ENCODE results near the gene SEZ6. TPM values are rescaled to one million over a fixed set of nuclear protein-coding genes. Genes with fewer than 3 reads are reported as not detected.

Gene SEZ6
- polyA plus RNA-seq, 3 donors: 0.17 to 0.33 (median 0.18) TPM

DNA sequence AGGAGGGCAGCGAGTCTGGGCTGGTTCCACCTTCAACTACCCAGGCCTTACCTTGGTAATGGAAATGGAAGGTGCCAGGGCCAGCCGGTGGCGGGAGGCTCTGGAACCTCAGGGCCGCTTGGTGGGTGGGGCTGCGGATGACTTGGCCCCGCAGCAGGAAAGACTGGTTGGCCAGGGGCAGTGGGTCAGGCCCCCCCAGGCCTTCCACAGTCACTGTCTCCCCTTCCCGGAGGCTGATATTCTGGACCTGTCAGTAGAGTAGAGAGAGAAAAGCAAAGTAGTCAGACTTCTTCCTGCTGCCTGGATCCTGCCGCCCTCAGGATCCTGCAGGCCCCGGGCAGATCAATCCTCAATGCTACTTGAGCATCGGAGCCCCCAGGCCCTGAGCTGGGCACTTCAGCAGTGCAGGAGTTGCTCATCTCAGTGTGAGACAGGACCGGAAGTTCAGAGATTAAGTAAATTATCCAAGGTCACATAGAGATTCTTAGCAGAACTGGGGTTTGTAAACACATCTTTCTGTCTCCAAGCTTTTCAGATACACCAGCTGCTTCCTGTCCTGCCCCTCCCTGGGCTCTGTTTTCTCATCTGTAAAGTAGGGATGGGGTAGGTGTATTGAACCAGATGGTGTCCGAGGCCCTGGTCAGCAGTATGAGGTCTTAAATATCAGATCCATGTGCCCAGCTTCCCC, 36.0 kb downstream of the SEZ6 start:
- Mint-ChIP-seq H3K4me1 (peaks cover 43% of the 10 kb centered on the region), H3K9me3 (peaks cover 0 to 1% (median 0%) of the 10 kb centered on the region in 7 donors), H3K4me3 (no peak overlapping the region), H3K27me3 (ENCODE audit: low read depth in 3 of 3) (peaks cover 3 to 4% (median 4%) of the 10 kb centered on the region in 3 donors), H3K36me3 (peaks cover 0 to 1% of the 10 kb centered on the region in 2 donors), H3K27ac (peak overlapping the region in 2 of 7 donors; percentile 41 to 46)
- WGBS (ENCODE audit: insufficient coverage): 90% methylated on average over 5 of the region's 12 CpGs
- Histone ChIP-seq H3K79me2 (ENCODE audit: insufficient read depth, low read length) (no peaks in the 10 kb centered on the region), H2AFZ (ENCODE audit: insufficient read depth, low read depth, low read length, poor library complexity, severe bottlenecking) (no peak overlapping the region), H3K36me3 (replicated peaks in 1 of 2; ENCODE audit: control insufficient read depth in 1 of 2, insufficient read depth in 2 of 2, low read length in 2 of 2) (no peaks in the 10 kb centered on the region), H3K27ac (ENCODE audit: low read depth in 1 of 2, low read length in 2 of 2) (no peak overlapping the region), H3K4me2 (replicated peaks; ENCODE audit: extremely low read depth, low read length, poor library complexity, severe bottlenecking) (no peak overlapping the region), H3K4me1 (ENCODE audit: control insufficient read depth in 1 of 2, insufficient read depth in 2 of 2, low read length in 2 of 2) (peaks cover 19 to 26% of the 10 kb centered on the region in 2 donors), H4K20me1 (ENCODE audit: insufficient read depth, low read length) (no peaks in the 10 kb centered on the region), H3K9me3 (replicated peaks in 1 of 2; ENCODE audit: control insufficient read depth in 1 of 2, insufficient read depth in 1 of 2, low read length in 2 of 2) (no peaks in the 10 kb centered on the region), H3K4me3 (replicated peaks in 1 of 3; ENCODE audit: low read depth in 2 of 3, low read length in 3 of 3) (no peak overlapping the region), H3K27me3 (ENCODE audit: control insufficient read depth in 2 of 2, insufficient read depth in 2 of 2, low read length in 2 of 2) (no peaks in the 10 kb centered on the region), H3K9ac (ENCODE audit: insufficient read depth, low read length, poor library complexity, severe bottlenecking) (no peak overlapping the region)
- no peak for DNase-seq
- intact Hi-C loops (cut with micrococcal nuclease): loop anchor here (5.0 kb wide), 2 partner anchors 37 to 42 kb away; partner anchors contain the start of gene SEZ6 (in 1 of the 2)
- TF ChIP-seq, protein P1, sequence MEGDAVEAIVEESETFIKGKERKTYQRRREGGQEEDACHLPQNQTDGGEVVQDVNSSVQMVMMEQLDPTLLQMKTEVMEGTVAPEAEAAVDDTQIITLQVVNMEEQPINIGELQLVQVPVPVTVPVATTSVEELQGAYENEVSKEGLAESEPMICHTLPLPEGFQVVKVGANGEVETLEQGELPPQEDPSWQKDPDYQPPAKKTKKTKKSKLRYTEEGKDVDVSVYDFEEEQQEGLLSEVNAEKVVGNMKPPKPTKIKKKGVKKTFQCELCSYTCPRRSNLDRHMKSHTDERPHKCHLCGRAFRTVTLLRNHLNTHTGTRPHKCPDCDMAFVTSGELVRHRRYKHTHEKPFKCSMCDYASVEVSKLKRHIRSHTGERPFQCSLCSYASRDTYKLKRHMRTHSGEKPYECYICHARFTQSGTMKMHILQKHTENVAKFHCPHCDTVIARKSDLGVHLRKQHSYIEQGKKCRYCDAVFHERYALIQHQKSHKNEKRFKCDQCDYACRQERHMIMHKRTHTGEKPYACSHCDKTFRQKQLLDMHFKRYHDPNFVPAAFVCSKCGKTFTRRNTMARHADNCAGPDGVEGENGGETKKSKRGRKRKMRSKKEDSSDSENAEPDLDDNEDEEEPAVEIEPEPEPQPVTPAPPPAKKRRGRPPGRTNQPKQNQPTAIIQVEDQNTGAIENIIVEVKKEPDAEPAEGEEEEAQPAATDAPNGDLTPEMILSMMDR (IDR thresholded peaks at IDR 0.05): no peak

GRCh38 chr17:28968914-28969295, 36.9 kb downstream of the SEZ6 start:
- Histone ChIP-seq H2AFZ (ENCODE audit: insufficient read depth, low read depth, low read length, poor library complexity, severe bottlenecking) (no peak overlapping the region), H4K20me1 (ENCODE audit: insufficient read depth, low read length) (no peaks in the 10 kb centered on the region), H3K27ac (ENCODE audit: low read depth in 1 of 2, low read length in 2 of 2) (no peak overlapping the region), H3K9me3 (replicated peaks in 1 of 2; ENCODE audit: control insufficient read depth in 1 of 2, insufficient read depth in 1 of 2, low read length in 2 of 2) (no peaks in the 10 kb centered on the region), H3K27me3 (ENCODE audit: control insufficient read depth in 2 of 2, insufficient read depth in 2 of 2, low read length in 2 of 2) (no peaks in the 10 kb centered on the region), H3K4me3 (replicated peaks in 1 of 3; ENCODE audit: low read depth in 2 of 3, low read length in 3 of 3) (no peak overlapping the region), H3K4me1 (ENCODE audit: control insufficient read depth in 1 of 2, insufficient read depth in 2 of 2, low read length in 2 of 2) (peaks cover 19 to 26% of the 10 kb centered on the region in 2 donors), H3K9ac (ENCODE audit: insufficient read depth, low read length, poor library complexity, severe bottlenecking) (no peak overlapping the region), H3K79me2 (ENCODE audit: insufficient read depth, low read length) (no peaks in the 10 kb centered on the region), H3K36me3 (replicated peaks in 1 of 2; ENCODE audit: control insufficient read depth in 1 of 2, insufficient read depth in 2 of 2, low read length in 2 of 2) (no peaks in the 10 kb centered on the region), H3K4me2 (replicated peaks; ENCODE audit: extremely low read depth, low read length, poor library complexity, severe bottlenecking) (no peak overlapping the region)
- H3K4me1 Mint-ChIP-seq: peaks cover 39% of the 10 kb centered on the region
- peaks cover 3 to 10% (median 7%) of the 10 kb centered on the region in 3 donors for H3K27me3 Mint-ChIP-seq (ENCODE audit: low read depth in 3 of 3)
- no peak overlapping the region for H3K4me3 Mint-ChIP-seq
- intact Hi-C loops (cut with micrococcal nuclease): loop anchor here (5.0 kb wide), 2 partner anchors 38 to 43 kb away; partner anchors contain the start of gene SEZ6 (in 1 of the 2)
- peak overlapping the region in 2 of 7 donors; percentile 59 to 97 for H3K27ac Mint-ChIP-seq
- no peak for DNase-seq
- 57% methylated on average over 1 of the region's 2 CpGs for WGBS (ENCODE audit: insufficient coverage)
- peaks cover 0 to 1% (median 0%) of the 10 kb centered on the region in 7 donors for H3K9me3 Mint-ChIP-seq
- TF ChIP-seq, protein P1 (IDR thresholded peaks at IDR 0.05): no peak
- H3K36me3 Mint-ChIP-seq: peaks cover 0 to 1% of the 10 kb centered on the region in 2 donors

Data from CD14-positive monocyte (primary cell).